GM21825 (cell line): ENCODE data around the gene PNMA6F.

ENCODE experiments used
- ATAC-seq: cut with Tn5 transposase; IDR thresholded peaks from one replicate; pipeline ENCODE4 v1.9.1; 2021; ENCODE audit warnings: mild to moderate bottlenecking, moderate library complexity; ENCODE audit not compliant: unreplicated experiment

Gene PNMA6F

GRCh38 chrX:153321381-153322124 lies at the start of gene PNMA6F:
Gene PNMA6F (minus strand): TSS chrX:153321767. CDS start chrX:153320674, 1,093 bp downstream.
- no peak for ATAC-seq

GRCh38 chrX:153371256-153371655 lies 49.7 kb upstream of the PNMA6F start:
- ATAC-seq = no peak

- no peak for ATAC-seq
These were observed 48.9 kb upstream of the PNMA6F start for GRCh38 chrX:153370293-153371055.

GRCh38 chrX:153366878-153367538 lies 45.4 kb upstream of the PNMA6F start:
- ATAC-seq = no peak

- ATAC-seq = no peak
These were observed 44.6 kb upstream of the PNMA6F start for GRCh38 chrX:153366119-153366518.

GRCh38 chrX:153365670-153366069 lies 44.1 kb upstream of the PNMA6F start:
- ATAC-seq = no peak

GRCh38 chrX:153361781-153362397 lies 40.3 kb upstream of the PNMA6F start:
- no peak for ATAC-seq

- ATAC-seq = no peak
These were observed 36.3 kb upstream of the PNMA6F start for GRCh38 chrX:153357877-153358276.

GRCh38 chrX:153353416-153353815 lies 31.8 kb upstream of the PNMA6F start:
- ATAC-seq = no peak

- no peak for ATAC-seq
These were observed 31.3 kb upstream of the PNMA6F start for GRCh38 chrX:153352858-153353257.

GRCh38 chrX:153351981-153352380 lies 30.4 kb upstream of the PNMA6F start:
- no peak for ATAC-seq

- no peak for ATAC-seq
These were observed 28.4 kb upstream of the PNMA6F start for GRCh38 chrX:153349952-153350351.

- ATAC-seq = no peak
These were observed 26.9 kb upstream of the PNMA6F start for GRCh38 chrX:153348421-153348820.

GRCh38 chrX:153347530-153347929 lies 26.0 kb upstream of the PNMA6F start:
- no peak for ATAC-seq

GRCh38 chrX:153343674-153344073 lies 22.1 kb upstream of the PNMA6F start:
- no peak for ATAC-seq

- ATAC-seq = no peak
These were observed 21.4 kb upstream of the PNMA6F start for GRCh38 chrX:153342762-153343558.

GRCh38 chrX:153340111-153340510 lies 18.5 kb upstream of the PNMA6F start:
- ATAC-seq = no peak

- ATAC-seq = no peak
These were observed 18.1 kb upstream of the PNMA6F start for GRCh38 chrX:153339662-153340061.

- no peak for ATAC-seq
These were observed 17.3 kb upstream of the PNMA6F start for GRCh38 chrX:153338836-153339235.

- no peak for ATAC-seq
These were observed 15.4 kb upstream of the PNMA6F start for GRCh38 chrX:153336988-153337387.
